HG03280 (cell line): ENCODE results near the gene SNRNP200.
"Not testable (repeated sequence)": the region's sequence is repeated elsewhere in the genome, so short reads cannot be mapped to it uniquely, and the experiment has no call there.

Source experiments
- ATAC-seq: cut with Tn5 transposase; IDR thresholded peaks from one replicate; pipeline ENCODE4 v1.9.1; 2021; ENCODE audit warnings: mild to moderate bottlenecking, moderate library complexity; ENCODE audit not compliant: unreplicated experiment

SNRNP200 gene

DNA sequence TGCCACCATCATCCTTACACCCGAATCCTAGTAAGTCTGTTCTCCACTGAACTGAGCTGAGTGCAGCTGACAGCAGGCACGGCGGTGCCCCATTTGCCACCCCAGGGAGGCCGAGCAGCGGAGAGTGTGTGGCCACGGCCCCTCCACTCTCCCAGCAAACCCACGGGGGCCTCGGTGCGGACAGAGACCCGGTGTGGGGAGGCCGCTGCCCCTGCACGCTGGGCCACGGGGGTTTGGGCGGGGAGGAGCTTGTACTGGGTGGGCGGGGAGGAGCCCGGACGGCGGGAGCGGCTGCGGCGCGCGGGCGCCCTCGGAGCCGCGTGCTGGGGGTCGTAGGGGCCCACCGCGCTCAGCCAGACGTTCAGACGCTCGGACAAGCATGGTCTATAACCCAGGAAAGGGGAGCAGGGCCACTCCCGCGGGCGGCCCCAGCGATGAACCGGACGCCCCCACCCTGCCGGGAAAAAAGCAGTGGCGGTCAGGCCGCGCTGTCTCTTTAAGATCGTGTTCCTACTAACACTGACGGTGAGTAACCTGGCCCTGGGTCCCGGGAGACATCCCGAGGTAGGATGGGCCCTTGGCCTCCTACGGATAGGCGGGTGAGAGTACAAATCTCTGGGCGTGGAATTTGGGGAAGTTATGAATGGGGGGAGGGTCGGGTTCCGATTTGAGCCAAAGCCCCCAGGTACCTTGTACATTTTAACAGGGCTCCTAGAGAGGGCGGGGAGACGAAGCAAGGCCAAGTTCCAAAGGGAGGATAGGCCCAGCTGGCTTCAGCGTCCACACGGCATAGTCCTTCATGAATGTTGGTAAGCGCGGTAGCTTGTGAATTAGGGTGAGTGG is 19.9 kb upstream of the SNRNP200 start, which contains the start of gene ITPRIPL1:
Gene ITPRIPL1 (plus strand): TSS at position 277 of the 843 bp plus-strand sequence. CDS start 523 bp downstream, at position 800.
- no peak for ATAC-seq

DNA sequence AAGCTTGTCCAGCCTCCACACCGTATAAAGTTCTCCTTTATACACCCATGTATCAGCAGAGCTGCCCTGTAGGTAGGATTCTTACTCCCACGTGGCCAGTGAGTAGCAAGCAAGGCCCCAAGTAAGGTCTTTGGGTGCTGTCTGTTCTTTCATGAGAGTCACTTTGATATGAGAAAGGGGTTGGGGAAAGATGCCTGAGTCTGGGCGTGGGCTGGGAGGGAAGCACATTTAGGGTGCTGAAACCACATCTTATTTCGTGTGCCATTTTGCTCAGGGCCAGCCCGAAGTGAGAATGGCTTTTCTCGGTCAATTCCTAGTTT is 19.3 kb upstream of the SNRNP200 start:
- ATAC-seq, result no peak

DNA sequence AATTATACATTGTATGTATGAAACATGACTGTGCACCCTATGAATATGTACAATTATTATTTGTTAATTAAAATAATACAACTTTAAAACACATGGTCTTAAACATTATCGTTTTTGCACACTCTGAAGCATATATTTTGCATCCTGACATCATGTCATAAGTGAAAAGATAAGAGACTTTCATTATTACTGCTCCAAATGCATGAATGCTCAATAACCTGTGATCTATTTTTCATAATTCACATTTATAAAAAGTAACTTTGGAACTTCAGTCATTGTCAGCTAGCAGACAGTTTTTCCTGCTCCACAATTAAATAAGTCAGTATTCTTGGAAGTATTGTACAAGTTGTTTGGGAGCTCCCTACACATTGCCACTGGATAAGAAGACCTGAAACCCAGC is 18.5 kb upstream of the SNRNP200 start:
- ATAC-seq, result no peak

DNA sequence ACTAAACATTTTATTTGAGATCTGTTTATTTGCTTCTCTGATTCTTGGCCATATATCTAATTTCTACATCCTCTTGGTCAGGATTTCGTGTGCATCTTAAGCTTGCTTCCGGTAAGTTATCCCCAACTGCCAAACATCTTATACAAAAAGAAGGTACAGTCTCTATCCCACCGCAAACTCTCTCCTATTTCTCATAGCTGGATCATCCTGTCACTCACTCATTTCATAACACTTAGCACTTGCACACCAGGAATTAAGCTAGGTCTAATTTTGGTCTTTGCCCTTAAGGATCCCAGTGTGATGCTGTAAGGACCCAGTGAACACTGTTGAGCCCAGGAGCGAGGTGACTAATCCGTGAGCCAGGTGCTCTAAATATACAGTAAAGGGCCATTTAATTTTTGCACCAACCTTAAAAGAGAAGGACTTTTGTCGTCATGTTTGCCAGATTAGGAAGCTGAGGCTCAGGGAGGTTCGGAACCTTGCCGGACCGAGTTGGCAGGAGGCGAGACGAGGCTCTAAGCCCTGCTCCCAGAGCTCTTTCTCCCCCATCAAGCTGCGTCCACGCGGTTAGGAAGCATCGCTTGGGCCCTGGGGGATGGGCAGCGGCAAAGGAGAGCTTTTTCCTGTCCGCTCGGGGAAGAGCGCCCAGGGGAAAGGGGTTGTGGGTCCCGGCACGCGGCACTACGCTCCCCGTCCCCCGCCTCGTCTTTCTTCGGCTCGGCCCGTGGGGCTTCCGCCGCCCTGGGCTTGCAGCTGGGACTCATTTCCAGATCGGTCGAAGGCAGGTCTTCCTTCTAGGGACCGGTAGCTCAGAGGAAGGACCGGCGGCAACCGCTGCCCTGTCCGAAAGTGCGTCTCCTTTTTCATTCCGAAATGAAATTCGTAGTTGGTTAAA is 15.6 kb upstream of the SNRNP200 start:
- peak; percentile 20 for ATAC-seq

DNA sequence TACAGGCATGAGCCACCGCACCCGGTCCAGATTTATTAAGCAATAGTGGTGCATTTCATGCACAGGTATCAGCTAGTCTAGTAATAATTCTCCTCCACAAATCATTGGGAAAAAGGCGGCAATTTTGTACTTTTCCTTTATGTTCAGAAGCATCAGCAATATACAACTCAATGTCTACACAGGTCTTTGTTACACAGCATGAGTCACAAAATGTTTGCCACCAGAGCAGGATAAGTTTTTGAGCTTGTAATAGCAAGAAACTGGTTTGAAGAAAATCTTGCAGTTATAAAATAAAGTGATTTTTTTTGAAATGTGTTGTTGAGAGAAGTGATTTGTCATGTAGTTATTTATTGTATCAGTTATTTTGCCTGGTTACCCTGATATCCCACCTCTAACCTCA is 15.0 kb upstream of the SNRNP200 start:
- ATAC-seq, result no peak

DNA sequence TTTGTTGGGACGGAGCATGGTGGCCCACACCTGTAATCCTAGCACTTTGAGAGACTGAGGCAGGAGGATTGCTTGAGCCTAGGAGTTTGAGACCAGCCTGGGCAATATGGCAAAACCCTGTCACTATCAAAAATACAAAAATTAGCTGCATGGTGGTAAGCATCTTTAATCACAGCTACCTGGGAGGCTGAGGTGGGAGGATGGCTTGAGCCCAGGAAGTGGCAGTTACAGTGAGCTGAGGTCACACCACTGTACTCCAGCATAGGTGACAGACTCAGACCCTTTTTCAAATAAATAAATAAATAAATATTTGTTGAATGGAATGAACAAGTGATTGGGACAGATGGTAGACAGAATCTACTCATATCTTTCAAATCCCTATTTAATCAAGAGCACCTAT is 14.1 kb upstream of the SNRNP200 start:
- ATAC-seq, result no peak

DNA sequence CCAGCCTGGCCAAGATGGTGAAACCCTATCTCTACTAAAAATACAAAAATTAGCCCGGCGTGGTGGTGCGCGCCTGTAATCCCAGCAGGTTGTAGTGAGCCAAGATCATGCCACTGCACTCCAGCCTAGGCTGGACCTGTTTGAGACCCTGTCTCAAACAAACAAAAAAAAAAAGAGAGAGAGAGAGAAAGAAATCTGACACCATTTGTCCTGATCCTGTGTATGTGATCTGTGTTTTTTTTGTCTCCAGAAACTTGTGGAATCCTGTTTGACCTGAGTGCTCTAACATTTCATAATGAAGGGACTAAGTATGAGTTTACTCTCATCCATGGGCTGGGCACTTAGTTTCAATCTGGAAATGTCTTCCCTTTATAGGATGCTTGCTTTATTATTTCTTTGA is 13.4 kb upstream of the SNRNP200 start:
- no peak for ATAC-seq

DNA sequence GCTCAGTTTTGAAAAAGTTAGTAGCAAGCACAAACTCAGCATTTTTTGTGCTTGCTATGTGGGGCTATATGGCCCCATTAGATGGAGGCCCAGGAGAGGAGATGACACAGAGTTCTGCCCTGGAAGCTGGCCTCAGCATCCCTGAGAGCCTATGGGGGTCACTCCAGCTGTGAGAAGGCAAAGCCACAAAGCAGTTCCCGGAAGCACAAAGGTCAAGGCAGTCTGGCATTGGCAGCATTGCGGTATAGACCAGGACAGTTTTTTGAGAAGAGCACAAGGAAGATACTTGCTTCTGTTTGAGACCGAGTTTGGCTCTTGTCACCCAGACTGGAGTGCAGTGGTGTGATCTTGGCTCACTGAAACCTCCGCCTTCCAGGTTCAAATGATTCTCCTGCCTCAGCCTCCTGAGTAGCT is 12.2 kb upstream of the SNRNP200 start:
- no peak for ATAC-seq

DNA sequence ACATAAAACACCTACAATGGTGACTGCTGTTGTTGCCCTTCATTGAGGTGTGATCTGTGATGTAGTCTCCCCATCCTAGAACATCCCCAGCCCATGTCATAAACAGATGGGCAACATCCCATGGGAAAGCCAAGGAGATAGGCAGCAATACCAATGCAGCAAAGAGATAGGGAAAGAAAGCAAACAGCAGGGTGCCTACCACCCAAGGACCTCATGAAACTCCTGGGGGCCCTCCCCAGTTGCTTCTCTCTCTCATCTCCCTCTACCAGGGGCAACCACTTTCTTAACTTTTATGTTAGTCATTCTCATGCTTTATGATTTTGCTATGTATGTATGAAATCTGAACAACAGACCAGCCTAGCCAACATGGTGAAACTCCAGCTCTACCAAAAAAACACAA is 11.7 kb upstream of the SNRNP200 start:
- no peak for ATAC-seq

DNA sequence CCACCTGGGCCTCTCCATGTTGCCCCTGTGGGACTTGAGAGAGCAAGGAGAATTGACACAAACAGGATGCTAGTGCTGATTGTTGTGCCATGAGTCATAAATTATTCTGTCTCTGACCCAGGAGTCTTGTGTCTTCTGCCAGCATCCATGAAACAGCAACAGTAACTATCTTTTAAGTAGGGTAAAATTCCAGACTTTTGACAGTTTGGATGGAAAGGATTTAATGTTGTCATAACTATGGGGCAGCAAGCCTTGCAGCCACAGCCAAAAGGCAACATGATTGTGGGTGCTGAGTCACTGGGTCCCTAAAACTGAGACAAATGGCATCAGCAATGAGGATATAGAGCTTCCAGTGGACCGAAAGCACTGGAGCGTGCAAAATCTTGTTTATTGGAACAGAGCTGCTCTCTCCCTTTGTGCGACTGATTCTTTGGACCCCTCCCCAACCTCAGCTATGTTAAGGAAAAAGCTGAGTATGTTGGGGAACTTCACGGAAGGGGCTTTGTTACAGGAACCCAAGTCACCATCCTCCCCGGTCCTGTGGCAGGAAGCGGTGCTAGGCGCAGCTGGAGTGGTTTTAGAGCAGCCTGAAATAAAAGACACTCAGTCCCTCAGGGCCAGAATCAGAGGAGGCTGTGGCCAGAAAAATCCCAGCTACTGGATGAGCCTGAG is 10.2 kb upstream of the SNRNP200 start:
- ATAC-seq, result no peak

DNA sequence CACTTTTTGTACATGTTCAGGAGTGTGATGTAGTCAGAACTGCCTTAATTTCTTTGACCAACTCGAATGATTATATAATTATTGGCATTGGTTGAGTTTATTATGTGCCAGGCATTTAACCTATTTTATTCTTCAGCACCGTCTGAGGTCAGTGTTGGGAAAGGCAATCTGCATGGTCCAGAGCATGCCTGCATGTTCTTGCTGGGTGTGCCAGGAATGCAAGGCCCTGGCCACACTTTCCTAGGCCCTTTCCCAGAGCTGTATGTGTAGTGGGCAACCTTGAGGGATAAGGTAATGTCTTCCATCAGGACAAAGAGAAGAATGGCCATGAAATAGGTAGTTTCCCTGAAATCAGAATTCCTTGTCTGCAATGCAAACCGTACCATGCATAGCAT is 9.7 kb upstream of the SNRNP200 start:
- no peak for ATAC-seq

DNA sequence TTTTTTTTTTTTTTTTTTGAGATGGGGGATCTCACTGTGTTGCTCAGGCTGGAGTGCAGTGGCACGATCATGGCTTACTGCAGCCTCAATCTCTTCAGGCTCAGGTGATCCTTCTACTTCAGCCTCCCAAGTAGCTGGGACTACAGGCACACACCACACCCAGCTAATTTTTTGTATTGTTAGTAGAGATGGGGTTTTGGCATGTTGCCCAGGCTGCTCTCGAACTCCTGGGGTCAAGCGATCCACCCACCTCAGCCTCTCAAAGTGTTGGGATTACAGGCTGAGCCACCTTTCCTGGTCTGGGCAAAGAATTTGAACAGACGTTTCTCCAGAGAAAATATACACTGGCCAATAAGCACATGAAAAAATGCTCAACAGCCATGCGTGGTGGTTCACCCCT is 2.9 kb upstream of the SNRNP200 start:
- ATAC-seq, result no peak

DNA sequence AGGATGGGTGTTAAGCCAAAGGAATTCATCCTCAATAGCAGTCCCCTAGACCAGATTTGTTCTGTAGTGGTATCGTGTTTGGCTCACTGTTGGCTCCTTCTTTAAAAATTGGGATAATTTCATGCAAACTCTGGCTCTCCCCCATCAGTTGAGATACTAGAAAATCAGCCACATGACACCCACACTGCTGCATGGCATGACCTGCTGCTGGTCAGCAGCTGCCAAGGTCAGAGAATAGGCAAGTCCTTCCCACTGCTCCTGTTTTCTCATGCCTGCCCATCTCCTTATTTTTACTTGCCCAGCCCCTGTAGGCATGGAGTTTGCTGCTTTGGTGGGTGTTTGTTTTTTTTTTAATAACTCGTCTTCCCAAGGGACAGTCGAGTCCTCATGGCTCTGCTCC is 1.0 kb upstream of the SNRNP200 start:
- ATAC-seq, result no peak

DNA sequence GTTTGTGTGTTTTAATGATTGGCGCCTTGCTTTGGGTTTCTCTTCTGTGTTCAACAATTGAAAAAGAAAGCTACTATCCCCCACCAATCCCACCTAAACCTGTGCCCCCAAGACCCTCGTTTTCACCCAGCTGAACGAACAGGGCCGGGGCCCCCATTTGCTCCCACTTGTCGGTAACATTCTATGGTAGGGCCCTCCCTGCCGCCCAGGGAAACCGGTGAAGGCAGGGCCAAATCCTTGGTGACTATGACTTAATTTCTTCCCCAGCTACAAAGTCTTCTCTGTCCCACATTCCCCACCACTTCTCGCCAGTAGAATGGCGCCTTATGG is 598 bp upstream of the SNRNP200 start:
- no peak for ATAC-seq

DNA sequence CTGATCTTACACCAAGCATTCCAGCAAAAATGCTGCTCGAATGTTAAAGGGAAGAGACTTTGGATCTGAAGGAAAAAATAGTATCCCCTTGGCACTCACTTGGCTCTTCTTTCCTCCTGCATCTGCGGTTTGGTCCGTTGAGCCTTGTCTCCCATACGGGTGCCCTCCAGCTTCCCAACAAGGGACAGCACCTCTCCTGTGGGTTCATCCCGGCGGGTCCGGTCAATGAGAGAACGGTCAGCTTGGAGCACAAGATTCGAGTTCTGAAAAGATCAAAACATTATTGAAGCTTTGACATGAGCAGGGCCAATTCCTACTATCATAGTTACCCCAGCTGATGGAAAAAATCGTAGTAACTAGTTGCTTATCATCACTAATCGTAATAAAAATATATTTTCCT is 740 bp downstream of the SNRNP200 start:
- ATAC-seq, result no peak

DNA sequence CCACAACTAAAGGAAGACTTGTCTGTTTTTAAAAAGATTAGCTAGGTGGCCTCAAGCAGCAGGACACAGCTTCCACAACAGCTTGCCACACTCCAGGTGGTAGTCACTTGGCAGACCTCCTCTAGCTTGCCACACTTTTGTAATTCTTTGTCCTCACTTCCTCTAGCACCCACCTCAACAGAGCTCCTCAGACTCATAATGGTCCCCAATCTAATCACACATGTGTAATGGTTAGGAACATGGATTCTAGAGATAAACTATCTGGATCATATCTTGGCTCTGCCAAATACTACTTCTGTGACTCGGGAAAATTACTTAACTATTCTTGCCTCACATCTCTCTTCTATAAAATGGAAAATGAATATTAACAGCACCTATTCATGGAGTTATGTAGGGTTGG is 3.5 kb downstream of the SNRNP200 start:
- no peak for ATAC-seq

DNA sequence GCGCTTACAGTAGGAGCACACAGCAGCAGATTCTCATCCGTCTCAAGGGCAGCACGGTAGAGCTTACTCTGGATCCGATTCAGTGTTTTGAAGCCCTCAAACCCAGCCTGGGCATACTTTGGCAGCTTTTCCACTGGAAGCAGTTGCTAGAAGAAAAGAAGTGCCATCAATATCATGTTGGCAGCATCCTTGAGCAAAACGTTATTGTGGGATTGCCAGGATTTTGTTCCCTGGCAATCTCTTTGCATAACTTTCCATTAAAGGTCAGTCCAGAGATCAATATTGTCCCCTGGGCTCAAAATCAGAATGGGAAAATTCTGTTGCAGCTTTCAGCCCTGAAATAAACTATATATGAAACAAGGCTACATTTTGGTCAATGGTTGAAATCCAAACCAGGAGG is 8.4 kb downstream of the SNRNP200 start:
- no peak for ATAC-seq

DNA sequence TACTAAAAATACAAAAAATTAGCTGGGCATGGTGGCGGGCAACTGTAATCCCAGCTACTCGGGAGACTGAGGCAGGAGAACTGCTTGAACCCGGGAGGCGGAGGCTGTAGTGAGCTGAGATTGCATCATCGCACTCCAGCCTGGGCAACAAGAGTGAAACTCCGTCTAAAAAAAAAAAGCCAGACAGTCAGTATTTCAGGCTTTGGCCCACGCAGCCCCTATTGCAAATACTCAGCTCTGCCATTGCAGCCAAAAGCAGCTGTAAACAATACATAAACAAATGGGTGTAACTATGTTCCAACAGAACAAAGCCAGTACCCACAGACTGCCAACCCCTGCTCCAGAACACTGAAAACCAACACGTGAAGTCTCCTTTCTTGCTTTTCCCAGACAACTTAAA is 11.1 kb downstream of the SNRNP200 start:
- ATAC-seq, result not testable (repeated sequence)

DNA sequence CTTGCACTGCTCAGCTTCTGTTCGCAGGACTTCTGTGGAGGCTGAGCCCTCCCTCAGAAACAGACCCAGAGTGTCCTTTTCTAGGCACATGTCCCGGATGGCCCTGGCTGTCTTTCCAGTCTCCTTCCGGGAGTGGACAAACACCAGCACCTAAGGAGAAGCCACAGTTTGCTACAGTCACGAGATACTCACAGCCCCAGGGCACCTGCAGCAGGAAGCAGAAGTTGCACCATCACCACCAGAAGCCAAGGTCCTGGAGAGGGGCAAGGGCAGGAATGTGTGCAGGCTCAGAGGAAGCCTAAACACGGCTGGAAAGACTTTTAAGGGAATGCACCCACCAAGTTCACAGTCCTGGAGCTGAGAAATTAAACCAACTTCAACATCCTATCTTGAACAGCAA is 13.6 kb downstream of the SNRNP200 start:
- no peak for ATAC-seq

DNA sequence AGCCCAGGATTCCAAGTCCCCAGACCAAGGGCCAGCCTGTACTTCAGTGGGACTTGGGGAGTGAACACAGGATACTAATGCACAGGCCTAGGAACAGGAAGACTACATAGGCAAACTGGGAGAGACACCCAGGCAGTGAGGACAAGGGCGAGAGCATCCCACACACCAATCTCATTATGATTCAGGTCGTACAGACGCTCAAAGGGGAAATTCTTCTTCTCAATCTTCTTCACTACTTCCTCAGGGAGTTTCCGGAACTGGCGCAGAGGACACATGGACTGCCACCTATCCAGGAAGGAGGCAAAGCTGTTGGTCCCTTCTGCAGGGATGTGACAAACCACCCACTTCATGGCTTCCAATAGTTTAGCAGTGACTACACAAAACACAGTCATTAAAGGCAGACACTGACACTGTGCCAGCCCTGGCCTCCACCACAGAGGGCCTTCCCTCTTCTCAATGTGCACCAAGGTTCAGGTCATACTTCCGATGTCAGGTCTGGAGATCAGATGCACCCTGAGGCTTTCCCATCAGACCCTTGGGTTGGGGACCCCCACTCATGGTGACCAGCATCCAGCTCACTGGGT is 18.0 kb downstream of the SNRNP200 start:
- ATAC-seq, result no peak

DNA sequence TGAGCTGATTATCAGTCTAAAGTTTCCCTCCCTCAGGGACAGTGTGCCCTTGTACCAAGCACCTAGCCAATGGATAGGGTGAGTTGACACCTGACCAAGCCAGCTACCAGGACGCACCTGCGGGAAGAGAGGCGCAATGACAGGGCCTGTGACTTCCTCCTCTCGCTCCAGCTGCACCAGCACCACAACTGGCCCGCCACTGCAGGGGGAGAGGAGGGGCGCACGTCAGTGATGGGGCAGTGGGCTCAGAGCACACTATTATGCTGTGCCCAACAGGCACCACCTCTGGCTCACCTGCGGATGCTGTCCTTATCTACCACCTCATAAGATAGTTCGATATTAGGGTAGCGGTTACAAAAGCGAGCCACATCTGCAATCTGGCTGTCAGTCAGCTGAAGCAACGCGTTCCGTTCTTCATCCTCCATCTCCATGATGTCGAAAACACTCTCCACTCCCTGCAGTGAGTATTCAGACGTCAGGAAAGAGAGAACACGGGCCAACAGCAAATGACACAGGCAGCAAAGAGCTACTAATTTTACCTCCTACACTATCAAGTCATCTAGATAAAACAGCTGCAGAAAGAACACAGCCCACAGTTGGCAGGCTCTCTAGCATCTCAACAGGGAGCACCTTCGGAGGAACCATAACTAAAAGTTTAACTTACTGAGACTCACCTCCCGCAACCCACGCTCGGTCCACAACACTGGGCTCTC is 28.4 kb downstream of the SNRNP200 start:
- no peak for ATAC-seq
